Neuron (in vitro differentiated cells): ENCODE results near the gene RFX3.

Experiments
- H2AFZ ChIP-seq: one replicate; pipeline ENCODE4 v1.6.1; 2013; ENCODE audit warnings: low read depth, mild to moderate bottlenecking, inconsistent platforms, low read length, moderate library complexity
- H3K27me3 ChIP-seq: one replicate; pipeline ENCODE4 v1.6.1; 2013; ENCODE audit warnings: low read length; ENCODE audit not compliant: insufficient read depth
- H3K36me3 ChIP-seq: one replicate; pipeline ENCODE4 v1.6.1; 2013; ENCODE audit warnings: low read length; ENCODE audit not compliant: insufficient read depth
- H3K4me1 ChIP-seq: one replicate; pipeline ENCODE4 v1.6.1; 2013; ENCODE audit warnings: low read length; ENCODE audit not compliant: insufficient read depth
- H3K4me3 ChIP-seq: 2 replicates; pipeline ENCODE4 v1.5.1; 2013; ENCODE audit warnings: mild to moderate bottlenecking, low read length, moderate library complexity
- H3K9me3 ChIP-seq: one replicate; pipeline ENCODE4 v1.6.1; 2013; ENCODE audit warnings: low read length

The RFX3 gene

DNA sequence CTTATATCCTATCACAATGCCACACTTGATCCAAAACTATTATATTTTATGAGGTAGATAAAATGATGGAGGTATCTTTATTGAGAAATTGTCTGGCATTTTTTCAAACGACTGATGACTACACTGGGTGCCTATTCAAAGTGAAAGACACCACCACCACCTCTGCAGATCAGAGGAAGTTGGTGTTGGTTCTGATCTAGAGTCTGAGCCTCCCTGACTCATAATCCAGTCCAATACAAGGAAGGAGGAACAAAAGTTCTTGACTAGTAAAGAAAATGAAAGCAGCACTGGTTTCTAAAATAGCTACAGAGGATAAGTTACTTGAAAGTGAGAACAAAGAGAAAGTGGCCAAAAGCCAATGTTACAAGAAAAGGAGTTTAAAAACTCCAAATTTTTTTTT lies 139.9 kb downstream of the RFX3 start:
- Histone ChIP-seq H2AFZ (no peak overlapping the region), H3K9me3 (peaks cover 9% of the 10 kb centered on the region), H3K4me1 (peaks cover 13% of the 10 kb centered on the region), H3K4me3 (no peak overlapping the region), H3K27me3 (no peaks in the 10 kb centered on the region), H3K36me3 (peaks cover 18% of the 10 kb centered on the region)

DNA sequence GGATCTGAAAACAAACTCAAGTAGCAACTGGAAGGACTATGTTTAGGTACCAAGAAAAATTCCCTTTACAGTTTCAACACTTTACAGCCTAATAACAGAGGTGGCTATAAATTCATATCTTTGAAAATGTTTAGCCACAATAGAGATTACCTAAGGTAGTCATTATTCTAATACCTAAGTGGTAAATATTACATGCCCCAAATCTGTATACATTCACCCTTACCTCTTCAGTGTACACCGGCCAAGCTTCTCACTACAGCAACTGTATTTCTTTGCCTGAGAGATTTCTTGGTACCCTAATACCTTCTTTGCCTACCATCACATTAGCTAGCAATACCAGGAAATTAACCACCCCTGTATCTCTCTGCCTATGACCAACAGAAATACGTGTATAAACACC lies 154.0 kb downstream of the RFX3 start:
- no peaks in the 10 kb centered on the region for H3K9me3 ChIP-seq
- H2AFZ ChIP-seq, result no peak overlapping the region
- no peaks in the 10 kb centered on the region for H3K36me3 ChIP-seq
- no peaks in the 10 kb centered on the region for H3K27me3 ChIP-seq
- H3K4me1 ChIP-seq, result no peaks in the 10 kb centered on the region
- no peak overlapping the region for H3K4me3 ChIP-seq

DNA sequence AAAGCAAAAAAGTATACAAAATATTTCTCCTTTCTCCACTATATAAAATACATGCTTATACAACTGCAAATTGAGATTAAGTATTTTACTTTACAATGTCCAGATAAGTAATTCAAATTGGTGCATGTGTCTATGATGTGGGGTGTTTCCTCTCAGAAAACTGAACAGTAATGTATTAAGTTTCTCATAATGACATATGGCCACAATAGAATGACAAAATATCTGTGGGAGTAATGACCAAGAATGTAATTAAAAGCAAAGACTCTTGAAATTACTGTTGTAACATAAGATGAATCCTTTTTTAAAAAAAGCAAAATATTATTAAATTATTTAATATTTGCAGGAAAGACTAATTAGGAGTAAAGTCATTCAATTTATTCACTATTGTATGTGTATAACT lies 155.1 kb downstream of the RFX3 start:
- Histone ChIP-seq H3K9me3 (no peaks in the 10 kb centered on the region), H3K4me1 (no peaks in the 10 kb centered on the region), H3K27me3 (no peaks in the 10 kb centered on the region), H3K36me3 (peaks cover 2% of the 10 kb centered on the region), H3K4me3 (no peak overlapping the region), H2AFZ (no peak overlapping the region)

DNA sequence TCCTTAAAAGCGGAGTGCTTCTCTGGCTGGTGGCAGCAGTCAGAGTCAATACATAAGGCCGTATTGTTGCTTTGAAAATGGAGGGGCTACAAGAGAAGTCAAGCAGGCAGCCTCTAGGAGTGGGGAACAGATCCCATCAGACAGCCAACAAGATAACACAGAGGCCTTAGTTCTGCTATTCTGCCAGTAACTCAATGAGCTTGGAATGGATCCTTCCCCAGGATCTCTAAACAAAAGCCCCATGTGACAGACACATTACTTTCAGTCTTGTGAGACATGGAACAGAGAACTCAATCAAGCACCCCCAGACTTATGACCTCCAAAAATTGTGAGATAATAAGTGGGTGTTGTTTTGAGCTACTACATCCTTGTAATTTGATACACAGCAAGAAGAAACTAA lies 158.6 kb downstream of the RFX3 start:
- H3K4me1 ChIP-seq, result no peaks in the 10 kb centered on the region
- no peaks in the 10 kb centered on the region for H3K9me3 ChIP-seq
- H3K36me3 ChIP-seq, result peaks cover 5% of the 10 kb centered on the region
- H2AFZ ChIP-seq, result no peak overlapping the region
- H3K4me3 ChIP-seq, result no peak overlapping the region
- no peaks in the 10 kb centered on the region for H3K27me3 ChIP-seq

DNA sequence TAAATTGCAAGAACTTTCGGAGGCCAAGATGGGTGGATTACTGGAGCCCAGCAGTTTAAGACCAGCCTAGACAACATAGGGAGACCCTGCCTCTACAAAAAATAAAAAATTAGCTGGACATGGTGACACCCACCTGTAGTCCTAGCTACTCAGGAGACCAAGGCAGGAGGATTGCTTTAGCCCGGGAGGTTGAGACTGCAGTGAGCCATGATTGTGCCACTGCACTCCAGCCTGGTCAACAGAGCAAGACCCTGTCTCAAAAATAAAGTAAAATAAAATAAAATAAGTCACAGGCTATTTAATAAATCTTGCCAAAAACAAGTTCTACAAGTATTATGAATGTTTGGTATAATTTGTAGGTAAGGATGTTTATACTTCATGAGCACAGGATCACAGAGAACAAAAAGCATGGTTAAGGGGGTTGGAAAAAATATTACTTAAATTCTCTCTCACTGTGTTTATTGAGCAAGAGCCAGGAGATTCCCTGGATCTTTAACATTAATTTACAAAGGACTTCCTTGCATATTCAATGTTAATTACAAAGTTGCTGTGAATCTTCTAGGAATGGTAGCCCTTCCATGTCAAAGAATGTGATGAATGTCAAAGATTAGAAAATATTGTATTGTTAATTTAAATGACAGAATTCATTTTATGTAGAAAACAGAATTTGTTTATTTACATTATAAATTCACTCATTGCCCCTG lies 164.0 kb downstream of the RFX3 start:
- Histone ChIP-seq H3K4me3 (no peak overlapping the region), H3K27me3 (no peaks in the 10 kb centered on the region), H3K36me3 (peaks cover 8% of the 10 kb centered on the region), H3K4me1 (no peaks in the 10 kb centered on the region), H3K9me3 (peaks cover 3% of the 10 kb centered on the region), H2AFZ (no peak overlapping the region)

DNA sequence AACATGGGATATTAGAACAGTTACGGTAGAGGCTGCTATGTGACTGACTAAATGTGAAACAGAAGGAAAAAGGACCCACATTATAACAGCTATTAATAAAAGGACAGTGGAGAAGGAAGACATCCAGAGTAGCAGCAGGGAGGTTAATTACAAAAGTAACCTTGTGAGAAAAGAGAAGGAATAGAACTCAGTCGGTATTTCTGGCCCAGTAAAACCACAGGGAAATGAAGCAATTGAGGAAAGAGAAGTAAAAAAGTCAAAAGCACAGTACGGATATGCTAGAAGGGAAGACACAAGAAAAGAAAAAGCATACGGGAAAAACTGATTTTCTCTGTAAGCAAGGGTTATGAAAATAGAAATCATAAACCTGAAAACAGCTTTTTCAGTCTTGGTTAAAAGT lies 164.7 kb downstream of the RFX3 start:
- Histone ChIP-seq H3K36me3 (peaks cover 8% of the 10 kb centered on the region), H3K9me3 (peaks cover 3% of the 10 kb centered on the region), H3K4me3 (no peak overlapping the region), H3K4me1 (no peaks in the 10 kb centered on the region), H3K27me3 (no peaks in the 10 kb centered on the region), H2AFZ (no peak overlapping the region)

DNA sequence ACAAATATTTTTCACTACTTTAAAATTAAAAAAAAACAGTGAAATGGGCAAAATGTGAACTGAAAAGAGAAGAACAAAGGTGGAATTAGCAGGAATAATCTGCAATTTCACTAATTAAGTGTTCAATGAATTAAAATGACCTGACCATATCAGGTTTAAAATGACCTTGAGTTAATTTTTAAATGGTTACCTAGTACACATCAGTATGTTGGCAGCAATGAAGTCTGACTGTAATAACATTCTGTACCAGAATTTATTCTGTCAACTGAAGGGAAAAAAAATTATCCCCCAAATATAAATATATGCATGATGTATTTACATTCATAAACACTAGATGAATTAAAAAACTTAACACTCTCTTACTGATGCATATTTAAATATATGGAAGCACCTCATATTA lies 165.6 kb downstream of the RFX3 start:
- Histone ChIP-seq H2AFZ (no peak overlapping the region), H3K4me3 (no peak overlapping the region), H3K4me1 (no peaks in the 10 kb centered on the region), H3K27me3 (no peaks in the 10 kb centered on the region), H3K9me3 (peaks cover 3% of the 10 kb centered on the region), H3K36me3 (peaks cover 4% of the 10 kb centered on the region)

DNA sequence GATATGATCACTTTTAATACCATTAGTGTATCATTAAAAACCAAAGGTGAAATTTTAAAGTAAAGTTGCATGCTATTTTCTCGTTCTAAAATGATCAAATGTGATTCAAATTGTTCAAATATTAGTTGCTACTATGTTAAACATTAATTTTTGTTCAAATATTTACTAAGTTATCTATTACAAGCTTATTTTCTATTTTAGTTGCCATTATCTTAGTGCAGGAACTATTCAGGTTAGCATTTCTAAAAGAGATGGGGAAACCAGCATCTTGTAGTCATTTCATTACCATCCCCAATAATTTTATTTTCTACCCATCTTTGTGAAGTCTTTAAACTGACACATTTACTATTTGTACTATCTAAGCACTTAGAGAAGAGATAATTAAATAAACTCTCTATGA lies 166.0 kb downstream of the RFX3 start:
- Histone ChIP-seq H3K4me1 (no peaks in the 10 kb centered on the region), H3K36me3 (peaks cover 4% of the 10 kb centered on the region), H3K9me3 (peaks cover 3% of the 10 kb centered on the region), H2AFZ (no peak overlapping the region), H3K4me3 (no peak overlapping the region), H3K27me3 (no peaks in the 10 kb centered on the region)

DNA sequence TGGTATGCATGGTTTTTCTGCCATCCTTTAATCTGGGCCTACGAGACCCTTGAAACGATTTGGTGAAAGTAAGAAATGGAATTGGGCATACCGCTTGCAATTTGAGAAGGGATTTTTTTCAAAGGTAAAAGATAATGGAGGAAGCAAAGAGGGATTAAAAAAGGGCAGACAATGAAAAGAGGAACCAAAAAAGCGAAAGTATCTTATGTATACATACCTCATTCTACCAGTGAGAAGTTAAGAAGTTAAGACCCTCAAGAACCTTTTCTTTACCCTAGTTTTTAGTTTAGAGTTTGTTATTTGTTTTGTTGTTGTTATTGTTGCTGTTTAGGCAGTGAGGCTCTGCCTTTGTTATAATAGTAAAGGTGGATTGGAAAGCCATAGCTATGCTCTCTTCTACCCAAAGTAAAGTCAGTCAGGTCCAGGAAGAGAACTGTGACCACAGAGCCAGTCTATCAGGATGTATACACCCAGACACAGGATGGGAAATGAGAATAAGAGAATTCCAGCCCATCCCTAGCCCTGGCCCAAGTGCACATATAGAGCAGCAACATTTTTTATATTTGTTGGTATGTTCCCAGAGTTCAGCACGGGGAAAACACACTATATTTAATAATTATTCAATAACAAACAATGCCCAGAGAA lies 166.6 kb downstream of the RFX3 start:
- Histone ChIP-seq H3K4me3 (no peak overlapping the region), H3K27me3 (no peaks in the 10 kb centered on the region), H3K4me1 (no peaks in the 10 kb centered on the region), H3K9me3 (peaks cover 3% of the 10 kb centered on the region), H2AFZ (no peak overlapping the region), H3K36me3 (peaks cover 3% of the 10 kb centered on the region)

DNA sequence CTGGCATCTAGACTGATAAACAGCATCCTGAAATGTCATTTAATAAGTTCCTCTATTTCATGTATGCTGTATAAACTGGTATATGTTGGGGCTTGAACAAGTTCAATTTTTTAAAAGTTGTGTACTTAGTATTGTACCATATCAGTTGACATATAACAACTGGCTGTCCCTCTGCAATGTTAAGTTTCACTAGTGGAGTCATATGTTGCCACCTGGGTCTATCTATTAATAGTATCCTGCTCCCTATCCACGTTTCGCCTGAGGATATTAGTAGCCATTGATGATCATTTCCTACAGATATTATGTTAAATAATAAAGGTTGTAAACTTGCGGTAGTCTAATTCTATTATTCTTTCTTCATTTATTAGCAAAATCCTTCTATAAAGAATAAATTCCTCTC lies 177.6 kb downstream of the RFX3 start:
- Histone ChIP-seq H3K36me3 (peaks cover 2% of the 10 kb centered on the region), H3K4me3 (no peak overlapping the region), H3K27me3 (no peaks in the 10 kb centered on the region), H3K9me3 (peaks cover 4% of the 10 kb centered on the region), H3K4me1 (peaks cover 16% of the 10 kb centered on the region), H2AFZ (no peak overlapping the region)

DNA sequence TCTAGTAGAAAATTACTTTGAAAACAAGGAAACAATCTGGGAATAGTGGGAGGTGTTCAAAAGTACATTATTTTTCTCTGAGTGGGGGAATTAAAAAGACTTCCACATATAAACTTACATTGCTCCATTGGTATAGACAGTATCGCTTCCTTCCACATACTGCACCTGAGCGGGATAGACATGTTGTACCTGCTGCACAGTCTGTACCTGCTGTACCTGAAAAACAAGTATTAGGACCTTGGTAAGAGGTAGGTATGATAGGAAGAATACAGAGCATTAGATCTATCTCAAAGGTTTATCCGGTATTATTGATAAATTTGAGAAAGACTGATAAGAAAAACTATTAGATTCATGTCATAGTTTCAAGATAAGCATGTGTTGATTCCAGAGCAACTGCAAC lies 179.3 kb downstream of the RFX3 start:
- Histone ChIP-seq H3K9me3 (no peaks in the 10 kb centered on the region), H3K4me1 (peaks cover 16% of the 10 kb centered on the region), H3K36me3 (peaks cover 2% of the 10 kb centered on the region), H2AFZ (no peak overlapping the region), H3K4me3 (no peak overlapping the region), H3K27me3 (no peaks in the 10 kb centered on the region)

DNA sequence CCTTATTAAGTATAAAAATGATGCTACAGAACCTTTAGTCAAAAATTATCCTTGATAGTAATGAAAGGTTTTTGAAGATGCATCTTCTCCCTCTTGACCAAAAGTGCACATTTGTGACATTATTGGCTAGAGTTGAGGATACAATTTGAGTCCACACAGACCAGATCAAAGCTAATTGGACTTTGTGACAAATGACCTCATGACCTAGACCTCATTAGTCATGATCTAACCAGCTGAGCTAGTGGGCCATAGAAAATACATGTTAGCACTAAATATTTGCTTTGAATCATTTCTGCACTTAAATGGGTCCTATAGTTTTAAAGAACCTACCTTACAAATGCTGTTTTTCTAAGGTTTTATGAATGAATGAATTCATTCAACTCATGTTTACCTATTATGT lies 182.1 kb downstream of the RFX3 start:
- Histone ChIP-seq H3K9me3 (no peaks in the 10 kb centered on the region), H3K4me3 (no peak overlapping the region)

DNA sequence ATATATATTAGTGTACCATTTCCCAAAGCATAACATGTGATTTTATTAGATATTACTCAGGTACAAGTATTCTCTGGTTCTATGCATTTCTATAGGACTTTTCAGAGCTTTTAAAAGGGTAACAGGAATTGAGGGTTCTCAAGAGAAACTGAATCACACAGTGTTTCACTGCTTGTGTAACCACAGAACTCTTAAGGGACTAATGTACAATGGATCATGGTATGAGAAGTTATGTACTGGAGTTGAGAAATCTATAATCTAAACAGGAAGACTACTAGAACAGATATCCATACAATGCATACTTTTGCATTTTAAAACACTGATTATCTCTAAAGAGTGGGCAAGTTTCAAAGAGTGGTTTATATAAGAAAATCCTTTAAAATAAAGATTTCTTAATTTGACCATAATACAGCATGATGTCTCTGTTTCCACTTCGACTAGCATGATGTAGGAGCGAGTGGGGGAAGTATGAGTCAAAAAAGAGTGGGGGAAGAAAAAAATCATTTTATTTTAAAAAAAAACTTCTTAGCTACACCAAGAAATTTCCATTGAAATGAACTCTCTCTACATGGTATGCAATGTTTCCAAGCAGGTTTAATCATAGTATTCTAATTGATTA lies 183.5 kb downstream of the RFX3 start:
- Histone ChIP-seq H3K27me3 (no peaks in the 10 kb centered on the region), H3K9me3 (no peaks in the 10 kb centered on the region), H2AFZ (no peak overlapping the region), H3K4me1 (peaks cover 16% of the 10 kb centered on the region), H3K4me3 (no peak overlapping the region), H3K36me3 (no peaks in the 10 kb centered on the region)

More for the DNA sequence above, 182.1 kb downstream of the RFX3 start:
- Histone ChIP-seq H3K27me3 (no peaks in the 10 kb centered on the region), H2AFZ (no peak overlapping the region), H3K4me1 (peaks cover 16% of the 10 kb centered on the region), H3K36me3 (no peaks in the 10 kb centered on the region)
